BE2C (cell line): ENCODE measurements around the gene FZD7. TPM values are rescaled to one million over a fixed set of nuclear protein-coding genes. Genes with fewer than 3 reads are reported as not detected.

Source experiments
- DNase-seq: peaks from one replicate; pipeline ENCODE4 v3.0.0-alpha.2; 2020
- H3K27me3 ChIP-seq: fragments of 250-450 bp; sonication (Bioruptor Pico); 2 replicates; pipeline ENCODE4 v1.5.1; 2020; ENCODE audit warnings: mild to moderate bottlenecking
- H3K36me3 ChIP-seq: fragments of 250-450 bp; sonication (Bioruptor Pico); 2 replicates; pipeline ENCODE4 v1.5.1; 2020; ENCODE audit warnings: mild to moderate bottlenecking
- H3K4me1 ChIP-seq: fragments of 250-450 bp; sonication (Bioruptor Pico); 2 replicates; pipeline ENCODE4 v1.5.1; 2020
- H3K4me3 ChIP-seq: 2 replicates; pipeline ENCODE4 v1.5.1; 2011; ENCODE audit warnings: low read depth, low read length
- H3K9me3 ChIP-seq: fragments of 250-450 bp; sonication (Bioruptor Pico); 2 replicates; pipeline ENCODE4 v1.5.1; 2020
- CTCF ChIP-seq: IDR thresholded peaks from 2 replicates; pipeline ENCODE4 v1.5.1; 2012; ENCODE audit warnings: mild to moderate bottlenecking, low read depth, low read length
- polyA plus RNA-seq: library from polyadenylated mRNA; unstranded; fragments of >200 nt; gene quantifications from one replicate; pipeline ENCODE4 v1.2.1, GENCODE V29; 2012; ENCODE audit warnings: low read depth, missing spikeins; ENCODE audit not compliant: insufficient read length, insufficient read depth

FZD7 gene
- polyA plus RNA-seq = 27.4 TPM

GRCh38 chr2:202033317-202034248 lies at the start of gene FZD7:
TSS of gene FZD7 (plus strand) at chr2:202033855. CDS start at chr2:202034648, 793 bp downstream.
- Histone ChIP-seq H3K4me3 (peak within 1 kb of the TSS; percentile 85), H3K9me3 (no peaks in the 10 kb centered on the region), H3K4me1 (no peaks in the 10 kb centered on the region), H3K36me3 (no peaks in the 10 kb centered on the region), H3K27me3 (0 out of 2 replicates have a peak, but pooled peaks cover 7% of the 10 kb centered on the region)
- TF ChIP-seq CTCF = peak; percentile 35; the same call in 1 of the 2 replicates
- peak; percentile 93 for DNase-seq

GRCh38 chr2:201984333-201984732 lies 49.3 kb upstream of the FZD7 start:
- Histone ChIP-seq H3K9me3 (no peaks in the 10 kb centered on the region), H3K4me3 (no peak overlapping the region), H3K27me3 (no peaks in the 10 kb centered on the region), H3K4me1 (peaks cover 18% of the 10 kb centered on the region), H3K36me3 (no peaks in the 10 kb centered on the region)
- no peak for TF ChIP-seq CTCF
- DNase-seq = no peak

- no peak; the same call in 1 of the 2 replicates for TF ChIP-seq CTCF
- Histone ChIP-seq H3K36me3 (no peaks in the 10 kb centered on the region), H3K4me1 (peaks cover 18% of the 10 kb centered on the region), H3K27me3 (no peaks in the 10 kb centered on the region), H3K9me3 (no peaks in the 10 kb centered on the region), H3K4me3 (no peak overlapping the region)
- DNase-seq = peak; percentile 42
These were observed 48.7 kb upstream of the FZD7 start for GRCh38 chr2:201984800-201985525.

- no peaks in the 10 kb centered on the region for H3K36me3 ChIP-seq
- H3K9me3 ChIP-seq = no peaks in the 10 kb centered on the region
- TF ChIP-seq CTCF = no peak
- peaks cover 18% of the 10 kb centered on the region for H3K4me1 ChIP-seq
- H3K27me3 ChIP-seq = no peaks in the 10 kb centered on the region
- no peak overlapping the region for H3K4me3 ChIP-seq
- no peak for DNase-seq
These were observed 47.8 kb upstream of the FZD7 start for GRCh38 chr2:201985728-201986462.

GRCh38 chr2:201986463-201986735 lies 47.3 kb upstream of the FZD7 start:
- H3K27me3 ChIP-seq = no peaks in the 10 kb centered on the region
- no peaks in the 10 kb centered on the region for H3K9me3 ChIP-seq
- DNase-seq = no peak
- H3K4me3 ChIP-seq = no peak overlapping the region
- TF ChIP-seq CTCF = no peak
- peaks cover 18% of the 10 kb centered on the region for H3K4me1 ChIP-seq
- no peaks in the 10 kb centered on the region for H3K36me3 ChIP-seq
